ENCODE measurements around the gene ARSB. TPM values are rescaled to one million over a fixed set of nuclear protein-coding genes. Genes with fewer than 3 reads are reported as not detected.

Gene ARSB
- total RNA-seq, 4 donors from 2014 or later = 9.1 to 12.7 (median 10.7) TPM

DNA sequence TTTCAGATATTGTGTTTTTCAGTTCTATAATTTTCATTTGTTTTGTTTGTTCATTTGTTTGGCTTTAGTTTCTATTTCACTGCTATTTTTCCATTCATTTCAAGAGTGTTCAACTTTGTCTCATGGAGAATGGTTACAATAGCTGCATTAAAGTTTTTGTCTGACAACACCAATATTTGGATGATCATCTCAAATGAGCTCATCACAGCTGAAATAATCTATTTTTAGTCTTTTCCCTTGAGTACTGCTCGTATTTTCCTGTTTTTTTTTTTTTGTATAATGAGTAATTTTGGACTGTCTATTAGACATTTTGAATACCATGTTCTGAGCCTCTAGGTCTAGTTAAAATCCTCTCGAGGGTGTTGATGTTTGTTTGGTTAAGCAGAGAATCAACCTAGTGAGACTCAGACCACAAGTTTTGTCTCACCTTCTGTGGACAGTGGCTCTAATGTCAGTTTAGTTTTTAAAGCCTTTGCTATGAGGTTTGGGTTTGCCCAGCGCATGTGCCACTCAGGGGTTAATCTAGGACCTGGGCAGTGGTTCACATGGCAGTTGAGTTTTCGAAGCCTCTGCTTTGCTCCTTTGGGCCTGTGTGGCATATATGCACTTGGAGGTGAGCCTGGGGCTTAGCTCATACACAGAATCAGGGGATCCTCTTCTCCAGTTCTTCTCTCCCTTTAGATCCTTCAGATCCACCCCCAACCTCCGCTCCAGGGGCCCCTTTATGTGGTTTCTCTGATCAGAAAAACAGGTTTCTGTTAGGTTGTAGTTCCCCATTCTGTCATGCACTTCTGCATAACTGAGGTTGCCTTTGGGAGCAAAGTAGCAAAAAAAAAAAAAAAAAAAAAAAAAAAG is 79.8 kb downstream of the ARSB start:
- no peaks in the 10 kb centered on the region for H3K9me3 ChIP-seq
- no peaks in the 10 kb centered on the region for H3K36me3 ChIP-seq
- peaks cover 10 to 33% (median 19%) of the 10 kb centered on the region in 4 donors for H3K4me1 ChIP-seq
- no peak overlapping the region for H3K4me3 ChIP-seq
- no peak overlapping the region for H3K27ac ChIP-seq
- H3K27me3 ChIP-seq = no peaks in the 10 kb centered on the region
- TF ChIP-seq POLR2AphosphoS5 (IDR thresholded peaks at IDR 0.05) (no peak), POLR2A (IDR thresholded peaks at IDR 0.05) (no peak), EP300 (IDR thresholded peaks at IDR 0.05; ENCODE audit: low read depth) (no peak)
- TF ChIP-seq, protein P1, sequence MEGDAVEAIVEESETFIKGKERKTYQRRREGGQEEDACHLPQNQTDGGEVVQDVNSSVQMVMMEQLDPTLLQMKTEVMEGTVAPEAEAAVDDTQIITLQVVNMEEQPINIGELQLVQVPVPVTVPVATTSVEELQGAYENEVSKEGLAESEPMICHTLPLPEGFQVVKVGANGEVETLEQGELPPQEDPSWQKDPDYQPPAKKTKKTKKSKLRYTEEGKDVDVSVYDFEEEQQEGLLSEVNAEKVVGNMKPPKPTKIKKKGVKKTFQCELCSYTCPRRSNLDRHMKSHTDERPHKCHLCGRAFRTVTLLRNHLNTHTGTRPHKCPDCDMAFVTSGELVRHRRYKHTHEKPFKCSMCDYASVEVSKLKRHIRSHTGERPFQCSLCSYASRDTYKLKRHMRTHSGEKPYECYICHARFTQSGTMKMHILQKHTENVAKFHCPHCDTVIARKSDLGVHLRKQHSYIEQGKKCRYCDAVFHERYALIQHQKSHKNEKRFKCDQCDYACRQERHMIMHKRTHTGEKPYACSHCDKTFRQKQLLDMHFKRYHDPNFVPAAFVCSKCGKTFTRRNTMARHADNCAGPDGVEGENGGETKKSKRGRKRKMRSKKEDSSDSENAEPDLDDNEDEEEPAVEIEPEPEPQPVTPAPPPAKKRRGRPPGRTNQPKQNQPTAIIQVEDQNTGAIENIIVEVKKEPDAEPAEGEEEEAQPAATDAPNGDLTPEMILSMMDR (IDR thresholded peaks at IDR 0.05) = no peak
- intact Hi-C loops (cut with DNase I; ENCODE audit: low total_unique reads) (no loop called here), in situ Hi-C loops (cut with MboI; ENCODE audit: low pct_ligation_motif_present in 1 of 4, low pct_unique_long_range_greater_than_20kb in 1 of 4, low sequenced_read_pairs in 3 of 4) (no loop called here)
- WGBS, 2 donors (ENCODE audit: low coverage in 1 of 2) = 63 to 66% methylated on average over 2 to 5 of the region's 5 CpGs
- no peak for DNase-seq

DNA sequence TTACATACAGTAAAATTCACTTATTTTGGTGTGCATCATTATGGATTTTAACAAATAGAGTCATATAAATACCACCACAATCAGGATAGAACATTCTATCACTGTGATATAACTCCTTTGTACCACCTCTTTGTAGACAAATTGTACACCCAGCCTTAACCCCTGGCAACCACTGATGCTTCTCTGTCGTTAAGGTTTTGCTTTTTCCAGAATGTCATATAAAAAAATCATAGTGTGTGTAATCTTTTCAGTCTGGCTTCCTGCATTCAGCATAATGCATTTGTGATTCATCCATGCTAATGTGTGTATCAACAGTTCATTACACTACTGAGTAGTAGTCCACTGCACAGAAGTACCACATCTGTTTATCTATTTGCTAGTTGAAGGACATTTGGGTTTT is 81.2 kb downstream of the ARSB start:
- intact Hi-C loops (cut with DNase I; ENCODE audit: low total_unique reads) (no loop called here), in situ Hi-C loops (cut with MboI; ENCODE audit: low pct_ligation_motif_present in 1 of 4, low pct_unique_long_range_greater_than_20kb in 1 of 4, low sequenced_read_pairs in 3 of 4) (no loop called here)
- H3K36me3 ChIP-seq = no peaks in the 10 kb centered on the region
- no peaks in the 10 kb centered on the region for H3K27me3 ChIP-seq
- H3K9me3 ChIP-seq = peaks cover 4% of the 10 kb centered on the region in 2 donors
- DNase-seq = no peak
- H3K27ac ChIP-seq = no peak overlapping the region
- WGBS, 2 donors (ENCODE audit: low coverage in 1 of 2) = 30 to 51% methylated on average over 1 of the region's 1 CpG
- H3K4me1 ChIP-seq = peaks cover 6 to 26% (median 14%) of the 10 kb centered on the region in 4 donors
- no peak for TF ChIP-seq POLR2AphosphoS5 (IDR thresholded peaks at IDR 0.05)
- no peak for TF ChIP-seq EP300 (IDR thresholded peaks at IDR 0.05; ENCODE audit: low read depth)
- TF ChIP-seq, protein P1 (IDR thresholded peaks at IDR 0.05) = no peak
- no peak for TF ChIP-seq POLR2A (IDR thresholded peaks at IDR 0.05)
- no peak overlapping the region for H3K4me3 ChIP-seq

DNA sequence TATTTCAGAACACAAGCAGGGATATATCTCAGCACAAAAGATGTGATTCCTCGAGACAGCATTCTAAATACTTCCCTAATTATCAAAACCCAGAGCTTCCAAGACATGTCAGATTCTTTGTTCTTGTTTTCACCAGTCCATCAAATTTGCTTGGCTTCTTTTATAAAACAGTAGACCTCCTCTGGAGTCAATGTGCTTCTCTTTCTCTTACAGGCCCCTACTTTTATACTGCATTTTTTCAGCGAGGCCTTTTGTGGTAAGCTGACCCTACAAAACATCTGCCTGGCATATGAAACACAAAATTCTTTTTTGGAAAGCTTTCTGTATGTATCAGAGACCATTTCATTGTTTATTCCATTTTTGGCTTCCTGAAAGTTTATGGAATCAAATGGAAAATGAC is 81.8 kb downstream of the ARSB start:
- Histone ChIP-seq H3K4me3 (no peak overlapping the region), H3K4me1 (peaks cover 1 to 21% (median 9%) of the 10 kb centered on the region in 4 donors), H3K27ac (no peak overlapping the region), H3K9me3 (peaks cover 4 to 5% of the 10 kb centered on the region in 2 donors), H3K36me3 (no peaks in the 10 kb centered on the region), H3K27me3 (no peaks in the 10 kb centered on the region)
- no peak for DNase-seq
- no peak for TF ChIP-seq POLR2A (IDR thresholded peaks at IDR 0.05)
- TF ChIP-seq POLR2AphosphoS5 (IDR thresholded peaks at IDR 0.05) = no peak
- TF ChIP-seq, protein P1 (IDR thresholded peaks at IDR 0.05) = no peak
- TF ChIP-seq EP300 (IDR thresholded peaks at IDR 0.05; ENCODE audit: low read depth) = no peak
- 79 to 90% methylated on average over 2 of the region's 2 CpGs for WGBS, 2 donors (ENCODE audit: low coverage in 1 of 2)
- in situ Hi-C loops (cut with MboI; ENCODE audit: low pct_ligation_motif_present in 1 of 4, low pct_unique_long_range_greater_than_20kb in 1 of 4, low sequenced_read_pairs in 3 of 4) = no loop called here
- intact Hi-C loops (cut with DNase I; ENCODE audit: low total_unique reads) = no loop called here

GRCh38 chr5:78899922-78900362 is 85.2 kb downstream of the ARSB start:
- Histone ChIP-seq H3K4me1 (no peaks in the 10 kb centered on the region), H3K27me3 (no peaks in the 10 kb centered on the region), H3K9me3 (peaks cover 4 to 5% of the 10 kb centered on the region in 2 donors), H3K27ac (no peak overlapping the region), H3K4me3 (no peak overlapping the region), H3K36me3 (no peaks in the 10 kb centered on the region)
- TF ChIP-seq, protein P1 (IDR thresholded peaks at IDR 0.05) = peak; percentile 51 to 69 (median 68)
- no peak for TF ChIP-seq EP300 (IDR thresholded peaks at IDR 0.05; ENCODE audit: low read depth)
- WGBS, 2 donors (ENCODE audit: low coverage in 1 of 2) = 14 to 31% methylated on average over 2 to 3 of the region's 3 CpGs
- DNase-seq = peak; percentile 61
- in situ Hi-C loops (cut with MboI; ENCODE audit: low pct_ligation_motif_present in 1 of 4, low pct_unique_long_range_greater_than_20kb in 1 of 4, low sequenced_read_pairs in 3 of 4) = no loop called here
- intact Hi-C loops (cut with DNase I; ENCODE audit: low total_unique reads) = no loop called here

Data from transverse colon (tissue), 4 donors.